Measurements from ENCODE around the gene LYPD5. TPM values are rescaled to one million over a fixed set of nuclear protein-coding genes. Genes with fewer than 3 reads are reported as not detected.

Gene LYPD5, protein sequence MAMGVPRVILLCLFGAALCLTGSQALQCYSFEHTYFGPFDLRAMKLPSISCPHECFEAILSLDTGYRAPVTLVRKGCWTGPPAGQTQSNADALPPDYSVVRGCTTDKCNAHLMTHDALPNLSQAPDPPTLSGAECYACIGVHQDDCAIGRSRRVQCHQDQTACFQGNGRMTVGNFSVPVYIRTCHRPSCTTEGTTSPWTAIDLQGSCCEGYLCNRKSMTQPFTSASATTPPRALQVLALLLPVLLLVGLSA
- total RNA-seq = under 1 TPM; 0.23 to 0.79 (median 0.58) TPM
- under 1 TPM; 0.22 to 0.27 (median 0.26) TPM for polyA plus RNA-seq
- long read RNA-seq, donor 1, partial matches to known transcripts = 0 of 4 reads
- long read RNA-seq, donor 1, other reads (novel, unspliced or antisense) = 1 of 4 reads
- long read RNA-seq, donor 2 = 0 reads

DNA sequence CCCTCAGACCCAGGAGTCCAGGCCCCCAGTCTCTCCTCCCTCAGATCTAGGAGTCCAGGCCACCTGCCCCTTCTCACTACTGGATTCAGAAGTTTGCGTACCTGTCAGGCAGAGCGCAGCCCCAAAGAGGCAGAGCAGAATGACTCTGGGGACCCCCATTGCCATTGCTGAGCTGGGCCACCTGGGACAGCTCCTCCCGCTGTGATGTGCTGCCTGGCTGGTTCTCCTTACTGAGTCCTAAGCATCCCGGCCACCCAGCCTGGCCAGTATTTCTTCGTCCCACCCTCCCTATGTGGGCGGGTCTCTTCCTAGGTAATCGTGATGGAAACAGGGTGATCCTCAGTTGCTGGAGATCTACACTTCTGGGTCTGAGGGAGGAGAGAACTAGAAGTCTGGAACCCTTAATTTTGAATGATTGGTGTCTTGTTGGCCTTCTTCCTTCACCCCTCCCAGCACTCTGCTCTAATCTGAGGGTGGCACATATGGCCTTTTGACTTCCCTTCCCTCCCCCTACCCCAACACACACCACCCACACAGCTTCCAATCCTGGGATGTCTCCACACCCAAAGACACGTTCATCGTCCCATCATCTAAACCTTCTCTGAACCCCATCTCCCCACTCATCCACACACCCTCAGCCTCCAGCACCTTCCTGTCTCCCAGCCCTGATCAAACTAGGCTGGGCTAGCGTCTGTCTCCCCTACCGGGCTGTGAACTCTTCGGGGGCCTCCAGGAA, at the start of gene LYPD5:
TSS of gene LYPD5 (minus strand) at position 232 of the 736 bp plus-strand sequence. CDS start at position 165, 67 bp downstream.
- TF ChIP-seq, protein P1, sequence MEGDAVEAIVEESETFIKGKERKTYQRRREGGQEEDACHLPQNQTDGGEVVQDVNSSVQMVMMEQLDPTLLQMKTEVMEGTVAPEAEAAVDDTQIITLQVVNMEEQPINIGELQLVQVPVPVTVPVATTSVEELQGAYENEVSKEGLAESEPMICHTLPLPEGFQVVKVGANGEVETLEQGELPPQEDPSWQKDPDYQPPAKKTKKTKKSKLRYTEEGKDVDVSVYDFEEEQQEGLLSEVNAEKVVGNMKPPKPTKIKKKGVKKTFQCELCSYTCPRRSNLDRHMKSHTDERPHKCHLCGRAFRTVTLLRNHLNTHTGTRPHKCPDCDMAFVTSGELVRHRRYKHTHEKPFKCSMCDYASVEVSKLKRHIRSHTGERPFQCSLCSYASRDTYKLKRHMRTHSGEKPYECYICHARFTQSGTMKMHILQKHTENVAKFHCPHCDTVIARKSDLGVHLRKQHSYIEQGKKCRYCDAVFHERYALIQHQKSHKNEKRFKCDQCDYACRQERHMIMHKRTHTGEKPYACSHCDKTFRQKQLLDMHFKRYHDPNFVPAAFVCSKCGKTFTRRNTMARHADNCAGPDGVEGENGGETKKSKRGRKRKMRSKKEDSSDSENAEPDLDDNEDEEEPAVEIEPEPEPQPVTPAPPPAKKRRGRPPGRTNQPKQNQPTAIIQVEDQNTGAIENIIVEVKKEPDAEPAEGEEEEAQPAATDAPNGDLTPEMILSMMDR (IDR thresholded peaks at IDR 0.05) = no peak
- Histone ChIP-seq H3K27me3 (ENCODE audit: insufficient read depth in 3 of 3, low read length in 2 of 3) (peaks cover 0 to 26% (median 20%) of the 10 kb centered on the region in 3 donors), H3K4me3 (no peak within 1 kb of the TSS), H3K36me3 (ENCODE audit: insufficient read depth in 1 of 2, low read depth in 1 of 2) (no peaks in the 10 kb centered on the region), H3K27ac (no peak within 1 kb of the TSS), H3K9me3 (no peaks in the 10 kb centered on the region), H3K4me1 (no peaks in the 10 kb centered on the region)
- 60 to 66% (median 62%) methylated on average over 12 of the region's 12 CpGs for WGBS, 3 donors
- no peak for DNase-seq
- ATAC-seq = no peak
- intact Hi-C loops (cut with DNase I) = no loop called here

DNA sequence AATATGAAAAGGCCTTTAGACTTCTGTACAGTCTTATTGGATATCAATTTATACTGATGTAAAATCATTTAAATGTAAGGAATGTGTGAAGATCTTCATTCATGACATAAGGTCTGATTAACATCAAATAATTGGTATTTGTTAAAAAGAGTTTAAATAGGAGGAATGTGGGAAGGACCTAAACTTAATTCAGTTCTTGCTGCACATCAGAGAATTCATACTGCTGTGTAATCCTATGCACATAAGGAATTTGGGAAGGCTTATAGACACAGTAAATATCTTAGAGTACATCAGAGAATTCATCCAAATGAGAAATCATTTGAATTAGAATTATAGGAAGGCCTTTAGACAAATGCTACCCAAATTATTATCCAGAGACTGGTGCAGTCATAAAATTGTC, 46.6 kb upstream of the LYPD5 start:
- H3K4me3 ChIP-seq = no peak overlapping the region
- H3K4me1 ChIP-seq = no peaks in the 10 kb centered on the region
- ATAC-seq (no peak), DNase-seq (no peak)
- peaks cover 92% of the 10 kb centered on the region for H3K9me3 ChIP-seq
- no peaks in the 10 kb centered on the region for H3K27me3 ChIP-seq (ENCODE audit: insufficient read depth in 3 of 3, low read length in 2 of 3)
- TF ChIP-seq, protein P1 (IDR thresholded peaks at IDR 0.05) = no peak
- no peak overlapping the region for H3K27ac ChIP-seq
- peaks cover 17 to 55% of the 10 kb centered on the region in 2 donors for H3K36me3 ChIP-seq (ENCODE audit: insufficient read depth in 1 of 2, low read depth in 1 of 2)
- intact Hi-C loops (cut with DNase I) = no loop called here

DNA sequence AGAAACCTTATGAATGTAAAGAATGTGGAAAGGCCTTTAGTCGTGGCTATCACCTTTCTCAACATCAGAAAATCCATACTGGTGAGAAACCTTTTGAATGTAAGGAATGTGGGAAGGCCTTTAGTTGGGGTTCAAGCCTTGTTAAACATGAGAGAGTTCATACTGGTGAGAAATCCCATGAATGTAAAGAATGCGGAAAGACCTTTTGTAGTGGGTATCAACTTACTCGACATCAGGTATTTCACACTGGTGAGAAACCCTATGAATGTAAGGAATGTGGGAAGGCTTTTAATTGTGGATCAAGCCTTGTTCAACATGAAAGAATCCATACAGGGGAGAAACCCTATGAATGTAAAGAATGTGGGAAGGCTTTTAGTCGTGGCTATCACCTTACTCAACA, 45.6 kb upstream of the LYPD5 start:
- intact Hi-C loops (cut with DNase I) = no loop called here
- DNase-seq (no peak), ATAC-seq (no peak)
- no peak overlapping the region for H3K4me3 ChIP-seq
- TF ChIP-seq, protein P1 (IDR thresholded peaks at IDR 0.05) = no peak
- peaks cover 94% of the 10 kb centered on the region for H3K9me3 ChIP-seq
- no peaks in the 10 kb centered on the region for H3K4me1 ChIP-seq
- 93 to 95% (median 93%) methylated on average over 4 of the region's 4 CpGs for WGBS, 3 donors
- H3K27ac ChIP-seq = no peak overlapping the region
- no peaks in the 10 kb centered on the region for H3K27me3 ChIP-seq (ENCODE audit: insufficient read depth in 3 of 3, low read length in 2 of 3)
- peaks cover 18 to 62% of the 10 kb centered on the region in 2 donors for H3K36me3 ChIP-seq (ENCODE audit: insufficient read depth in 1 of 2, low read depth in 1 of 2)

DNA sequence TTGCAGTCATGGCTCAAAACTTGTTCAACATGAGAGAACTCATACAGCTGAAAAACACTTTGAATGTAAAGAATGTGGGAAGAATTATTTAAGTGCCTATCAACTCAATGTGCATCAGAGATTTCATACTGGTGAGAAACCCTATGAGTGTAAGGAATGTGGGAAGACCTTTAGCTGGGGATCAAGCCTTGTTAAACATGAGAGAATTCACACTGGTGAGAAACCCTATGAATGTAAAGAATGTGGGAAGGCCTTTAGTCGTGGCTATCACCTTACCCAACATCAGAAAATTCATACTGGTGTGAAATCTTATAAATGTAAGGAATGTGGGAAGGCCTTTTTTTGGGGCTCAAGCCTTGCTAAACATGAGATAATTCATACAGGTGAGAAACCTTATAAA, 45.0 kb upstream of the LYPD5 start:
- H3K27me3 ChIP-seq (ENCODE audit: insufficient read depth in 3 of 3, low read length in 2 of 3) = no peaks in the 10 kb centered on the region
- no peak for DNase-seq
- no peak overlapping the region for H3K27ac ChIP-seq
- intact Hi-C loops (cut with DNase I) = no loop called here
- no peak for ATAC-seq
- TF ChIP-seq, protein P1 (IDR thresholded peaks at IDR 0.05) = no peak
- H3K4me1 ChIP-seq = no peaks in the 10 kb centered on the region
- no peak overlapping the region for H3K4me3 ChIP-seq
- H3K9me3 ChIP-seq = peaks cover 96% of the 10 kb centered on the region
- peaks cover 19 to 68% of the 10 kb centered on the region in 2 donors for H3K36me3 ChIP-seq (ENCODE audit: insufficient read depth in 1 of 2, low read depth in 1 of 2)
- WGBS, 3 donors = 97 to 100% (median 98%) methylated on average over 1 of the region's 1 CpG
